SK-N-SH (cell line): ENCODE measurements around the gene CTDP1. TPM values are rescaled to one million over a fixed set of nuclear protein-coding genes. Genes with fewer than 3 reads are reported as not detected.

Experiments used
- CTCF ChIA-PET: fragments of 300-600, 350-600 bp; formaldehyde crosslinking; extraction: SDS; loops from one replicate; lab custom pipeline; 2021; lab: Yijun Ruan, JAX
- POLR2A ChIA-PET: fragments of 350-600 bp; sonication (Branson Sonifier 250); formaldehyde crosslinking; extraction: SDS; loops from one replicate; lab custom pipeline; 2020; ENCODE audit warnings: antibody characterized with exemption, inconsistent platforms; lab: Yijun Ruan, JAX
- DNase-seq: peaks from one replicate; pipeline ENCODE4 v3.0.0; 2012
- H2AFZ ChIP-seq: fragments of 200-600 bp; sonication (generic); 2 replicates; pipeline ENCODE4 v1.8.1; 2016; ENCODE audit warnings: antibody characterized with exemption, mild to moderate bottlenecking, low read depth
- H3F3A ChIP-seq: fragments of 200-600 bp; sonication (generic); replicated peaks from 2 replicates; pipeline ENCODE3; 2016; ENCODE audit warnings: antibody characterized with exemption, mild to moderate bottlenecking; ENCODE audit not compliant: insufficient read depth
- H3K27ac ChIP-seq, 2 experiments: fragments of 200-500 bp in 1 of 2; fragments of 200-600 bp in 1 of 2; sonication (Bioruptor generic) in 1 of 2; sonication (generic), shearing (Covaris generic) in 1 of 2; 2 replicates each; pipeline versions ENCODE4 v1.5.1 to v1.6.1; 2014 to 2016; ENCODE audit warnings: low read depth in 2 of 2, inconsistent platforms in 1 of 2, low read length in 1 of 2, mild to moderate bottlenecking in 1 of 2, mixed read lengths in 1 of 2
- H3K27me3 ChIP-seq: fragments of 200-600 bp; sonication (generic), shearing (Covaris generic); 2 replicates; pipeline ENCODE4 v1.6.1; 2016; ENCODE audit warnings: mixed run types; ENCODE audit not compliant: insufficient read depth
- H3K36me3 ChIP-seq, 2 experiments: fragments of 200-500 bp in 1 of 2; fragments of 200-600 bp in 1 of 2; sonication (Bioruptor generic) in 1 of 2; sonication (generic) in 1 of 2; replicated peaks in 1 of 2; 2 replicates each; pipeline versions ENCODE3 to v1.5.1; 2014 to 2016; ENCODE audit warnings: low read length in 1 of 2, mild to moderate bottlenecking in 1 of 2; ENCODE audit not compliant: insufficient read depth in 2 of 2, control insufficient read depth in 1 of 2
- H3K4me1 ChIP-seq, 2 experiments: fragments of 200-500 bp in 1 of 2; fragments of 200-600 bp in 1 of 2; sonication (Bioruptor generic) in 1 of 2; sonication (generic), shearing (Covaris generic) in 1 of 2; 2 replicates each; pipeline versions ENCODE4 v1.5.1 to v1.6.1; 2014 to 2016; ENCODE audit warnings: low read depth in 1 of 2, low read length in 1 of 2, mixed run types in 1 of 2; ENCODE audit not compliant: insufficient read depth in 2 of 2, control insufficient read depth in 1 of 2
- H3K4me2 ChIP-seq: fragments of 200-600 bp; sonication (generic), shearing (Covaris generic); 2 replicates; pipeline ENCODE4 v1.6.1; 2017; ENCODE audit warnings: mixed run types
- H3K4me3 ChIP-seq, 2 experiments: fragments of 200-500 bp in 1 of 2; fragments of 200-600 bp in 1 of 2; sonication (Bioruptor generic) in 1 of 2; sonication (generic), shearing (Covaris generic) in 1 of 2; 2 replicates each; pipeline versions ENCODE4 v1.5.1 to v1.8.1; 2014 to 2016; ENCODE audit warnings: low read depth in 2 of 2, inconsistent platforms in 1 of 2, low read length in 1 of 2, mild to moderate bottlenecking in 1 of 2, mixed read lengths in 1 of 2, moderate library complexity in 1 of 2
- H3K79me2 ChIP-seq: fragments of 200-600 bp; sonication (generic); 2 replicates; pipeline ENCODE4 v1.8.1; 2017; ENCODE audit warnings: mild to moderate bottlenecking; ENCODE audit not compliant: insufficient read depth
- H3K9ac ChIP-seq: fragments of 200-600 bp; sonication (generic); 2 replicates; pipeline ENCODE4 v1.6.1; 2017; ENCODE audit warnings: mixed run types
- H3K9me2 ChIP-seq: fragments of 200-600 bp; sonication (generic); 2 replicates; pipeline ENCODE4 v1.6.1; 2017; ENCODE audit warnings: mixed run types
- H3K9me3 ChIP-seq: fragments of 200-600 bp; sonication (generic); 2 replicates; pipeline ENCODE4 v1.6.1; 2017; ENCODE audit warnings: mixed run types, mild to moderate bottlenecking, moderate library complexity
- H4K20me1 ChIP-seq: fragments of 200-600 bp; sonication (generic); 2 replicates; pipeline ENCODE4 v1.6.1; 2017; ENCODE audit warnings: mild to moderate bottlenecking, mixed run types; ENCODE audit not compliant: insufficient read depth
- CTCF ChIP-seq: fragments of 200-600 bp; sonication (generic); IDR thresholded peaks from 2 replicates; pipeline ENCODE4 v1.6.1; 2017; ENCODE audit warnings: antibody characterized with exemption, mild to moderate bottlenecking, moderate library complexity
- FOSL2 ChIP-seq: IDR thresholded peaks from 2 replicates; pipeline ENCODE4 v1.4.0; 2012; ENCODE audit warnings: low read depth, mild to moderate bottlenecking, moderate library complexity, borderline replicate concordance
- FOXJ3 ChIP-seq: sonication (generic); formaldehyde crosslinking; IDR thresholded peaks from 2 replicates; pipeline ENCODE4 v1.5.1; 2020; ENCODE audit warnings: mild to moderate bottlenecking, missing genetic modification reagents
- FOXM1 ChIP-seq: IDR thresholded peaks from 2 replicates; pipeline ENCODE4 v1.4.0; 2012; ENCODE audit warnings: low read depth, mild to moderate bottlenecking
- IRF3 ChIP-seq: fragments of 150-350 bp; IDR thresholded peaks from 2 replicates; pipeline ENCODE4 v1.6.1; 2016; ENCODE audit warnings: mild to moderate bottlenecking, low read depth, low read length
- MXI1 ChIP-seq: IDR thresholded peaks from 2 replicates; pipeline ENCODE4 v1.6.1; 2012; ENCODE audit warnings: mild to moderate bottlenecking, low read depth, low read length, improper control_type of control experiment
- NFIC ChIP-seq: IDR thresholded peaks from 2 replicates; pipeline ENCODE4 v1.4.0; 2012; ENCODE audit warnings: borderline replicate concordance
- NRF1 ChIP-seq: IDR thresholded peaks from 2 replicates; pipeline ENCODE4 v1.6.1; 2012; ENCODE audit warnings: low read depth, mild to moderate bottlenecking, low read length
- RCOR1 ChIP-seq: fragments of 150-350 bp; IDR thresholded peaks from 2 replicates; pipeline ENCODE4 v1.6.1; 2017; ENCODE audit warnings: antibody characterized with exemption, low read length
- REST ChIP-seq: IDR thresholded peaks from 2 replicates; pipeline ENCODE4 v1.6.1; 2012; ENCODE audit warnings: mild to moderate bottlenecking, low read depth, low read length, moderate library complexity
- RXRA ChIP-seq: IDR thresholded peaks from 2 replicates; pipeline ENCODE4 v1.4.0; 2012; ENCODE audit warnings: low read depth, mild to moderate bottlenecking, borderline replicate concordance
- SIN3A ChIP-seq: IDR thresholded peaks from 2 replicates; pipeline ENCODE4 v1.6.1; 2012; ENCODE audit warnings: low read depth, mild to moderate bottlenecking, low read length, moderate library complexity, borderline replicate concordance
- SMC3 ChIP-seq: IDR thresholded peaks from 2 replicates; pipeline ENCODE4 v1.6.1; 2012; ENCODE audit warnings: low read depth, low read length, improper control_type of control experiment
- TAF1 ChIP-seq: IDR thresholded peaks from 2 replicates; pipeline ENCODE4 v1.6.1; 2012; ENCODE audit warnings: low read depth, mild to moderate bottlenecking, low read length, moderate library complexity, borderline replicate concordance
- TEAD4 ChIP-seq: IDR thresholded peaks from 2 replicates; pipeline ENCODE4 v1.4.0; 2012; ENCODE audit warnings: mild to moderate bottlenecking, borderline replicate concordance; ENCODE audit not compliant: insufficient read depth
- USF1 ChIP-seq: IDR thresholded peaks from 2 replicates; pipeline ENCODE4 v1.4.0; 2012; ENCODE audit warnings: low read depth, borderline replicate concordance
- ZBTB33 ChIP-seq: IDR thresholded peaks from 2 replicates; pipeline ENCODE4 v1.4.0; 2012; ENCODE audit warnings: low read depth, borderline replicate concordance
- WGBS: methylation state at CpG from one replicate; pipeline ENCODE4 v1.1.6; 2017; ENCODE audit warnings: low lambda C conversion rate; 5-methylcytosine and 5-hydroxymethylcytosine counted together
- polyA plus RNA-seq, 3 experiments: library from polyadenylated mRNA; depleted of rRNA; stranded (reverse); fragments of >200 nt; gene quantifications; 2 replicates each; pipeline ENCODE4 v1.2.3, GENCODE V29; 2012

The CTDP1 gene
- polyA plus RNA-seq, 1 of the 3 experiments (the other 2 are of a cell fraction) = 15.6 TPM

- no peak for TF ChIP-seq RXRA
- no peak for TF ChIP-seq IRF3
These were observed 77.2 kb downstream of the CTDP1 start (continued) for GRCh38 chr18:79756826-79757225.

- Histone ChIP-seq H3K27ac (no peak overlapping the region), H3F3A (no peaks in the 10 kb centered on the region), H3K9me3 (no peaks in the 10 kb centered on the region), H3K4me2 (no peak overlapping the region)
- CTCF ChIA-PET = no interaction called here
- TF ChIP-seq FOXJ3 (CRISPR knock-in tag) = no peak
- no peak for TF ChIP-seq IRF3
- TF ChIP-seq NRF1 = no peak
- no peak for TF ChIP-seq CTCF
- no peak for TF ChIP-seq REST
- no peak for TF ChIP-seq NFIC
- TF ChIP-seq TEAD4 = no peak
- no peak for TF ChIP-seq USF1
- TF ChIP-seq FOSL2 = no peak
- TF ChIP-seq ZBTB33 = no peak
- TF ChIP-seq FOXM1 = no peak
- no peak for TF ChIP-seq SIN3A
- TF ChIP-seq RXRA = no peak
- TF ChIP-seq TAF1 = no peak
- no peak for TF ChIP-seq MXI1
- no peak for TF ChIP-seq RCOR1
- TF ChIP-seq SMC3 = no peak
- TF ChIP-seq, all 33 proteins: peak for 0
- Histone ChIP-seq H3K36me3 (no peaks in the 10 kb centered on the region), H3K4me1 (no peaks in the 10 kb centered on the region), H4K20me1 (no peaks in the 10 kb centered on the region), H2AFZ (no peak overlapping the region), H3K27me3 (no peaks in the 10 kb centered on the region; the same call in 1 of the 2 replicates), H3K79me2 (no peaks in the 10 kb centered on the region), H3K9me2 (no peaks in the 10 kb centered on the region), H3K9ac (no peak overlapping the region), H3K4me3 (no peak overlapping the region)
- POLR2A ChIA-PET = no interaction called here
- WGBS = 6% methylated on average over 1 of the region's 1 CpG
- no peak for DNase-seq
These were observed 80.7 kb downstream of the CTDP1 start for GRCh38 chr18:79760348-79760747.
